Hypothalamus (tissue), 51 donors: ENCODE results near the gene PPM1N.

Experiments used
- DNase-seq, 51 donors: peaks; one replicate each; lab custom pipeline; 2025; lab: John Stamatoyannopoulos, UW

Gene PPM1N

GRCh38 chr19:45526143-45526542 is 27.9 kb downstream of the PPM1N start:
- peak in 36 of 51 donors; percentile 9 to 82 (median 47) for DNase-seq

GRCh38 chr19:45526971-45527370 is 28.7 kb downstream of the PPM1N start:
- DNase-seq, result no peak

DNA sequence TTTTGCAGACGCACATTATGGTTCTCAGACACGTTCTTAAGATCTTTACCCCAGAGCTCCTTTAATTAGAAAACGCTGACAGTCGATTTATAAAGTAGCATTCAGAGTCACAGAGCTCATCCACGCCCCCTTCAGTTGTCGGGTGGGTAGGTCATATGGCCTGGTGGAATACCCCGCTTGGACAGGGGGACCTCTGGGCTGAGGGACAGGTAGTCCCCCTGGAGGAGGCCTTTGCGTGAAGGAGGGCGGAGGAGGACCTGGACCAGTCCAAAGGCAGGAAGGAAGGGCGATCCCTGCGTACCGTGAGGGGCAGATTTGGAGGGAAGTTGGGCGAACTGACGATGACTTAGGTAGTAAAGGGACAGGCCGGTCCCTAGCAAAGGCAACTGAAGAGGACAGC is 29.5 kb downstream of the PPM1N start:
- no peak for DNase-seq

DNA sequence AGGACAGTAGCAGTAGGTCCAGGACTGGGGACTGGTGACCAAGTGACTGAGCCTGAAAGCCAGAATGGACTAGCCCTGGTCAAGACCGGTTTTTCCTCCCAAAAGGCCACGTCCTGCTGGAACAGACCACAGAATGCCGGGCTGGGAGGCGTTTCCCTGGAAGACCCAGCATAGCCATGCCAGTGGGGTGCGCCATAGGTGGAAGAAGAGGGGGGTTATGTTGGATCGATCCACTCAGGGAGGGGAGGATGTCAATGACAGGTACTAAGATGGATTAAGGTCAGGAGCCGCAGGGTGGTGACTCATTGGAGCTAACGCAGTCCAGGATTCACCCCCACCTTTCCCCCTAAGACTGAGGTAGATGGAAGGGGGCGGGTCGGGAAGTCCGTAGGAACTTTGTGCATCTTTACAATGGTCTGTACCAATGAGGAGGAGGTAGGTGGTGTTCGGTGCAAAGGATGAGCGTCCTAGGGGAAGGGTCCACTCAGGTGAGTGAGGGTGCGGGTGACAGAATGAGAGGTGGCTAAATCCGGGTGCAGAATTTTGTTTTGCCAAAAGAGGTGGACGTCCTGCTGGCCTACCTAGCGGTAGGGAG is 30.0 kb downstream of the PPM1N start:
- DNase-seq, result peak in 5 of 51 donors; percentile 9 to 65 (median 19)

DNA sequence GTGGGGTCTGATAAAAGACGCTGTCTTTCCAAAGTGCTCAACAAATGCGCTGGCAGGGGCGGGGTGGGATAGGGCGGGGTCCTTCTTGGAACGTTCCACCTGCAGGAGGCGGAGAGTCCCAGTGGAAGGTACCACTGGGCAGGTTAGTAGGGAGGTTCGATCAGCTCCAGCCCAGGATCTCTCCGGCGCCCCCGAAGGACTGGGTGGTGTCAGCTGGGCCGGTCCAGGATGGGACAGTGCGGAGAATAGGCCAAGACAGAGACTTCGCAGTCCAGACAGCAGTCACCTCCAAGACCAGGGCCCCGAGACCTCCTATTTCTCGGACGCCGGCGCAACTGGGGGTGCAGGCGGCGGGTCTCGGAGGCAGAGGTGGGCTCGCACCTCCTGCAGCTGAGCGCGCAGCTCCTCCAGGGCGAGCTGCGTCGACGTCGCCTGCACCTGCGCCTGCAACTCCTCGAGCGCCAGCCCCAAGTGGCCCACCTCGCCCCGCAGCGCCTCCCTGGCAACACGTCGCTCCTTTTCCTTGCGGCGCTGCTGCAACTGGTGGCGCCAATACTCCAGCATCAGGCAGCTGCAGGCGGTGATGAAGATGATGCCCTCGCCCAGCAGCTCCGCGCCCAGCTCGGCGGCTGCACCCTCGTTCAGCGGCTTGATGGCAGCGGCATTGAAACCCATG is 30.6 kb downstream of the PPM1N start:
- peak in 29 of 51 donors; percentile 17 to 72 (median 45) for DNase-seq

- DNase-seq, result no peak
These were observed 31.2 kb downstream of the PPM1N start for GRCh38 chr19:45529420-45529785.

DNA sequence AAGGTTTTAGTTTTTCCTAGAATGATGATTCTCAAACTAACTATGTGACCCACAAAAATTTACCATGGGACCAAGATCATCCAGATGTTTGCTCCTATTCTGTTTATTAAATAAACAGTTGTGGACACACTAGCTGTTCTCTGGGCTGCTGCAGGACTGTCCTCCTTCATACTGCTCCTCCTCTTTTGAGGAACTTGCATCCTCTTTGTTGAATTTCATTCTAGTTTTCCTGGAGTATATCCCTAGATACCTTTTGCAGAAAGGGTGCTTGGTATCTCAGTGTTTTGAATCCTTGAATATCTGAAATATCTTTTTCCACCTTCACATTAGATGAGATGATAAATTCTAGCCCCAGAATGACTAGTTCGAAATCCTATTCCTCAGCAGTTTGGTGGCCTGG is 33.1 kb downstream of the PPM1N start:
- DNase-seq, result no peak

GRCh38 chr19:45539459-45539858 is 41.2 kb downstream of the PPM1N start:
- DNase-seq, result no peak

DNA sequence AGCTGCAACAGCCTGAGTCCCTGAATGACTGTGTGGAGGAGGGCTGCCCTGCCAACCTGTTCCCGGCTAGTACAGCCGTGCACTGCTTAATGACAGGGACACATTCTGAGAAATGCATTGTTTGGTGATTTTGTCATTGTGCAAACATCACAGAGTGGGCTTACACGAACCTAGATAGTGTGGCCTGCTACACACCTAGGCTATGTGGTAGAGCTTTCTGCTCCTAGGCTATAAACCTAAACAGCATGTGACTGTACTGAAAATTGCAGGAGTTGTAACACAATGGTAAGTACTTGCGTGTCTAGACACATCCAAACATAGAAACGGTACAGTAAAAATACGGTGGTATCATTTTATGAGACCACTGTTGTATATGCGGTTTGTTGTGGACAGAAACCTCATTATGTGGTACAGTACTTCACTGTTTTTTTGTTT is 44.0 kb downstream of the PPM1N start:
- no peak for DNase-seq

- DNase-seq, result no peak
These were observed 49.0 kb downstream of the PPM1N start for GRCh38 chr19:45547211-45547770.

- peak in 4 of 51 donors; percentile 1 to 12 (median 5) for DNase-seq
These were observed 49.8 kb downstream of the PPM1N start for GRCh38 chr19:45547965-45548609.
